GM19351 (cell line): ENCODE results near the gene TERT.
"Not testable (repeated sequence)": the region's sequence is repeated elsewhere in the genome, so short reads cannot be mapped to it uniquely, and the experiment has no call there.

ENCODE experiments used
- ATAC-seq: cut with Tn5 transposase; IDR thresholded peaks from one replicate; pipeline ENCODE4 v1.9.1; 2021; ENCODE audit warnings: mild to moderate bottlenecking, moderate library complexity; ENCODE audit not compliant: unreplicated experiment

TERT gene

DNA sequence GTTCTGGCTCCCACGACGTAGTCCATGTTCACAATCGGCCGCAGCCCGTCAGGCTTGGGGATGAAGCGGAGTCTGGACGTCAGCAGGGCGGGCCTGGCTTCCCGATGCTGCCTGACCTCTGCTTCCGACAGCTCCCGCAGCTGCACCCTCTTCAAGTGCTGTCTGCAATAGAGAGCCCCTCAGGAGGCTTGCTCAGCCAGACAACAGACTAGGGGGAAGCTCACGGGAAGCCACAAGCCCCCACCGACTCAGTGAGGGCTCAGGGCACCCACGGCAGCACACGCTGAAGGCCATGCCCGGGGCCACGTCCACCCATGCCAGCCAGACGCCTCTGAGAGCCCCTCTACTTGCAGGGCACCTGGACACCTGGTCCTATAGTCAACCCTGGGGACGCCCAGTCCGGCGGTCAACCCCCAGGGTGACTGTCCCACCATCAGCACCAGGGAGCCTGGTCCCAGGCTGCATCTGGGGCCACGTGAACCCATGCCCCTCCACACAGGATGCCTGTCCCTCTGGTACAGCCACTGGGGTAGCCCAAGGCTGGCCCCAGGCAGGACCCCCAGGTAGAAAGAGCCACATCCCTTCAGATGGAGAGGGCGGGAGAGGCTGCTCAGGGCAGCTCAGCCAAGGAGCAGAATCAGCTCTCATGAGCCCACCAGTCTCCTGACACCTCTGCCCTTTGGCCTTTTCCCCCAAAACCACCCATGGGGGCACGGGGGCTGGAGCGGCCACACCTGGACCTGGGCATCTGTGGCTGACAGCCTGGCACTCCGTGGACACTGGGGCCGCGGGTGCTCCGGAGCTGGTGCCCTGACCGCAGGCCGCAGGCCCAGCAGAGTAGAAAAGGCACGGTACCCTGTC is 14.5 kb downstream of the TERT start:
- no peak for ATAC-seq

GRCh38 chr5:1279443-1280151 is 15.3 kb downstream of the TERT start:
- ATAC-seq, result no peak

GRCh38 chr5:1278656-1279442 is 16.0 kb downstream of the TERT start:
- no peak for ATAC-seq

DNA sequence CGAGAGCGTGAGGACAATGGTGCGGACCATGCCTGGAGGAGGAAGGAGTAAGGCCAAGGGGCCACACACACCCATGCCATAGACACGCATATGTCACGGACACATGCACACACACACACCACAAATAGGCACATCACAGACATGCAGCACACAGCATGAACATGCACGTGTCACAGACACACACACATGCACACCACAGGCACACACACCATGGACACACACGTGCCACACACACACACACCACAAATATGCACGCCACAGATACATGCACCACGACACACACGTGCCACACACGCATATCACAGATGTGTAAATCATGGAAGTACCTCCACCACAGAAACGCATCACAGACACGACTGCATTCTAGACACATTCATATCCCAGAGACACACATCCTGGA is 16.7 kb downstream of the TERT start:
- ATAC-seq, result no peak

GRCh38 chr5:1277781-1278180 is 17.1 kb downstream of the TERT start:
- no peak for ATAC-seq

GRCh38 chr5:1277331-1277730 is 17.5 kb downstream of the TERT start:
- no peak for ATAC-seq

DNA sequence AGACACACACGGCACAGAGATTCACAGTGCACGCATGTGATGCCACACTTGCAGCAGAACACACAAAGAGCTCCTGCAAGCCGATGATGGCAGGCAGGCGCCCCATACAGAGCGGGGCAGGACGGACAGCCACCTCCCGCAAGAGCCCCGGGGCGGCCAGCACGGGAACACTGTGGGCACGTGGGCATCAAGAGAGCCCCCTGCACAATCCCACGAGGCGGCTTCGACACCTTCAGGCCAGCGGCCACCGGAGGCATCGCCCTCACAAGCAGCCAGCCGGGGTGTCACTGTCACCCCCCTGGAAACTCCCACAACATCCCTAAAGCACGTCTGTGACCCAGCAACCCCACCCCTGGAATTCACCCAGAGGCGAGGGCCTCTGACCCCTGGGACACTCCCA is 17.9 kb downstream of the TERT start:
- no peak for ATAC-seq

- ATAC-seq, result not testable (repeated sequence)
Observed at GRCh38 chr5:1275397-1276391, 19.2 kb downstream of the TERT start.

GRCh38 chr5:1274471-1274870 is 20.4 kb downstream of the TERT start:
- ATAC-seq, result no peak

- ATAC-seq, result no peak
Observed at GRCh38 chr5:1273745-1274144, 21.1 kb downstream of the TERT start.

DNA sequence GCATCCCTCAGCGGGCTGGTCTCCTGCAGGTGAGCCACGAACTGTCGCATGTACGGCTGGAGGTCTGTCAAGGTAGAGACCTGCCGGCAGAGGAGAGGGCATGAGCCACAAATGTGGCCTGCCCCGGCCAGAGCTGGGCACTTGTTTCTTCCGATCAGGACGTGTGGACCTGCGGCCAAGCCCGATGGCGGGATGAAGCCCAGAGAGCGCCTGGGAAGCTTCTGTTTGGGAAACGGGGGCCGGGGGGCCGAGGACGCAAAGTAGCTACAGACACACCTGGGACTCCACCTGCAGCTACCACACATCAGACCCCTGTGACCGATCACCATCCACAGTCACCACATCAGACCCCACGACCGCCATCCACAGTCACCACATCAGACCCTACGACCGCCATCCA is 22.7 kb downstream of the TERT start:
- ATAC-seq, result no peak

GRCh38 chr5:1270933-1271914 is 23.6 kb downstream of the TERT start:
- ATAC-seq, result no peak

- no peak for ATAC-seq
Observed at GRCh38 chr5:1270426-1270825, 24.4 kb downstream of the TERT start.

GRCh38 chr5:1268666-1269065 is 26.2 kb downstream of the TERT start:
- ATAC-seq, result no peak

DNA sequence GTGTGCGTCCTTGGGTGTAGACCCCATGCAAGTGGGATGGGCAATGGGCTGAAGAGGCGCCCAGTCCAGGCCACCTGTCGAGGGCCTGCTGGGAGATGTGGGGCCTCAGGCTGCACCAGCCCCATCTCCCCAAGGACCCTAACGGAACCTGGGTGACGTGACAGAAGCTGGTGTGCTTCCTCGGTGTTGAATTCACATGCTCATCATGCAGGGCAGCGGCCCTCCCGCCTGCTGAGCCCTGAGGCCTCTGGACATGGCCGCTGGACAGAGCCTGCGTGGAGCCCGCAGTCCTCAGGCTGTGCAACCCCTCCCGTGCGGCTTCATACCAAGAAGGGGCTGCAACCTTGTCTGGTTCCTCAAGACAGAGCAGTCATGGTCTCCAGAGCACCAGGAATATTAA is 26.8 kb downstream of the TERT start:
- no peak for ATAC-seq

DNA sequence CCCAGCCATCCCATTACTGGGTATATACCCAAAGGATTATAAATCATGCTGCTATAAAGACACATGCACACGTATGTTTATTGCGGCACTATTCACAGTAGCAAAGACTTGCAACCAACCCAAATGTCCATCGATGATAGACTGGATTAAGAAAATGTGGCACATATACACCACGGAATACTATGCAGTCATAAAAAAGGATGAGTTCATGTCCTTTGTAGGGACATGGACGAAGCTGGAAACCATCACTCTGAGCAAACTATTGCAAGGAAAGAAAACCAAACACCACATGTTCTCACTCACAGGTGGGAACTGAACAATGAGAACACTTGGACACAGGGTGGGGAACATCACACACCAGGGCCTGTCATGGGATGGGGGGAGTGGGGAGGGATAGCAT is 27.4 kb downstream of the TERT start:
- not testable (repeated sequence) for ATAC-seq

- no peak for ATAC-seq
Observed at GRCh38 chr5:1266791-1267190, 28.1 kb downstream of the TERT start.

DNA sequence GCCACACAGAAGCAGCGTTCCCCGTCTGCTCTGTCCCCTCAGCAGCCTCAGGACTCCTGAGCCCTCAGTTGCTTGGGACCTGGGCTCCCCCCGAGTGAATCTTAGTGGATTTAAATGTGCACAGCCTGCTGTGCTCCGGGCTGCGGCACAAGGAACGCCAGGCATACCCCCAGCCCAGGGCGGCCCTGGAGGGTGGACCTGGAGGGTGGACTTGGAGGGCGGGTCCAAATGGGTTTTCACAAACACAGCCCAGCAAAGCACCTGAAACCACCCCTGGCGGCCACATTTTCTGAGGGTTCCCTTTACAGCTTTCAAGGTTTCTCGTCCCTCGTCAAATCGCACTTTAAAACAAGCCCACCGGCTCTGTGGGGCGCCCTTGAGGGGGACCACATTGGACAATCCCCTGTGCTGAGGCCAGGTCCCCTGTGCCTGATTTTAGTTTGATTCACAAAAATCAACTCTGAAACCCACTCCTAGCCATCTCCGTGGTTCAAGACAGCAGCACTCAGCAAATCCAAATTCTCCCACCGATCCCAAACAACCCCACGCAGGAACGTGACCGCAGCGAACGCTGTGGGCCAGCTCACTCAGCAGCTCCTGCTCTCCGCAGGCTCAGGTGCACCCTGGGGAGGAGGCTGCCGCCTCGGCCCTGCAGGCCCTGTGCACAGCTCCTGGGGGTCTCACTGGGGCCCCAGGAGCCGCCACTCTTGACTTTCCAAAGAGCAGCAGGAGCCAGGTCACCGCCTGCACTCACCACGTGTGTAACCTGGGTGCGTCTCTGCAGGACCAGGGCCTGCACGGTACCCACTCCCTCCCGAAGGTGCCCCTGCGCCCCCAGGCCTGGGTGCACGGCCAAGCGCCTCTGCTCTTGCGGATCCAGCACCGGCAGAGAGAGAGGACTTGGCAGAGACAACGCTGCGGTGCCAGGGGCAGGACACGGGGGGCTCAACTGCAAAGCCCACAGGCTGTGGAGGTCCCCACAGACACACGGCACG is 29.1 kb downstream of the TERT start:
- no peak for ATAC-seq
